H1 (cell line): Measurements from ENCODE around the gene CSPG5. TPM values are rescaled to one million over a fixed set of nuclear protein-coding genes. Genes with fewer than 3 reads are reported as not detected.

Source experiments
- CBX8 ChIP-seq: fragments of 300-800, 300-1000 bp; sonication (generic); IDR thresholded peaks from 2 replicates; pipeline ENCODE4 v1.7.1; 2016; ENCODE audit warnings: low read depth, low read length, borderline replicate concordance
- SIX5 ChIP-seq: IDR thresholded peaks from 2 replicates; pipeline ENCODE4 v1.6.1; 2011; ENCODE audit warnings: mild to moderate bottlenecking, low read depth, low read length
- polyA plus RNA-seq, 7 experiments: library from polyadenylated mRNA; depleted of rRNA in 3 of 7; stranded (reverse) in 5 of 7; unstranded in 2 of 7; fragments of >200 nt in 5 of 7; fragments of 200-250 nt in 2 of 7; gene quantifications; 1 replicate in 5 of 7; 2 replicates in 1 of 7; 4 replicates in 1 of 7; pipeline versions ENCODE4 v1.2.1 to v1.2.3, GENCODE V29; 2011 to 2013; ENCODE audit warnings: missing spikeins in 2 of 7, mixed read lengths in 2 of 7
- total RNA-seq: library from RNA; stranded (reverse); fragmentation: NEBNext Ultra II Directional; extraction: Animal tissue kit (Norgen Biotek cat#: 25700); gene quantifications from 2 replicates; pipeline ENCODE4 v1.2.1, GENCODE V29; 2021

The CSPG5 gene
- total and polyA plus RNA-seq, 2 of the 8 experiments (the other 6 are each of a cell fraction or from before 2014, with no cell fraction given) = 2.1 to 7.4 TPM

DNA sequence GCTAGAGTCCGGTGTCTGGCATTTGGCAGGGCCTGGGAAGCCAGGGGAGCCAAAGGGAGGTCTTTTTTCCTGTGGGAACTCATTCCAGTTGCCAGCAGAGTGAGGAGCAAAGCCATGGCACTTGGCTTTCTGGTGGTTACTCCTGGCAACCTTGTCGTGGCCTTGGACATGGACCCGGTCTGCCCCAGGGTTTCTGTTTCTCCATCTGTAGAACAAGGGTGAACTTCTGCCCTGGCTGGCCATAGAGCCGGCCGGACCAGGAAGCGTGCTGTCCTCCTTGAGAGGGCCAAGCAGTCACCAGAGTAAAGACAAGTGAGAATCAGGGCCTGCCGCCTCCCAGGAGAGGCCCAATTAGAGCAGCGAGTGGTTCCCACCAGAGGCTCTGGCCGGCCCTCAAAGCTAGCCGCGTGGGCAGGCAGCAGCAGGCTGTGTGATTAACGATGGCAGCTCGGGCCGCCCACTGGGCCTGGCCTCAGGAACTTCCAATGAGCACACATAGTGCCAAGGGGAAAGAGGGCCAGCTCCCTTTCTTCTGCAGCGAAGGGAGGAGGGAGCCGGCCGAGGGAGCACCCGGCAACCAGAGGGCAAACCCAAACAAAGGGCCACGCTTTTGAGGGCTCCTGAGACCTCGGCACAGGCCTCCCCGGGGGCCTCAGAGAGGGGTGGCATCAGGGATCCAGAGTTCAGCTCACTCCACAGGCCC is 36.0 kb downstream of the CSPG5 start (continued):
- TF ChIP-seq CBX8 = no peak
- TF ChIP-seq SIX5 = no peak
